A673 (cell line): Measurements from ENCODE around the gene LRRC4C.

ENCODE experiments used
- EZH2 ChIP-seq: fragments of 200-600 bp; sonication (generic); IDR thresholded peaks from 2 replicates; pipeline ENCODE4 v1.6.1; 2017; ENCODE audit warnings: borderline replicate concordance, low read depth, mild to moderate bottlenecking, mixed read lengths, antibody characterized with exemption, low read length; ENCODE audit not compliant: poor library complexity, severe bottlenecking
- TF ChIP-seq, protein P1 (sequence below): fragments of 300-800, 200-600 bp; sonication (generic); conservative IDR thresholded peaks from 2 replicates; pipeline ENCODE4 v1.5.1; 2017; ENCODE audit warnings: low read depth, mild to moderate bottlenecking, antibody characterized with exemption, low read length, moderate library complexity, mixed read lengths

DNA sequence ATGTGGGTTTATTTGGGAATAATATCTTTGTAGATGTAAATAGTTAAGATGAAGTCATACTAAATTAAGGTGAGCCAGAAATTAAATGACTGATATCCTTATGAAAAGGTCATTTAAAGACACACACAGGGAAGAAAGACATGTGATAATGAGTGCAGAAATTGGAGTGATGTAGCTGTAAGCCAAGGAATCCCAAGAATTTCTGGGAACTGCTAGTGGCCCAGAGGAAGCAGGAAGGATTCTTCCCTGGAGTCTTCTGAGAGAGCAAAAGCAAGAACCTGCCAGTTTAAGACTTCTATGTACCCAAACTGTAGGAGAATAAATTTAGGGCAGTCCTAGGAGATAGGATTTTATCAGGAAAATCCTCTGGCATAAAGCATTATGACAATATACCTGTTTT lies 66.9 kb downstream of the LRRC4C start:
- TF ChIP-seq, protein P1, sequence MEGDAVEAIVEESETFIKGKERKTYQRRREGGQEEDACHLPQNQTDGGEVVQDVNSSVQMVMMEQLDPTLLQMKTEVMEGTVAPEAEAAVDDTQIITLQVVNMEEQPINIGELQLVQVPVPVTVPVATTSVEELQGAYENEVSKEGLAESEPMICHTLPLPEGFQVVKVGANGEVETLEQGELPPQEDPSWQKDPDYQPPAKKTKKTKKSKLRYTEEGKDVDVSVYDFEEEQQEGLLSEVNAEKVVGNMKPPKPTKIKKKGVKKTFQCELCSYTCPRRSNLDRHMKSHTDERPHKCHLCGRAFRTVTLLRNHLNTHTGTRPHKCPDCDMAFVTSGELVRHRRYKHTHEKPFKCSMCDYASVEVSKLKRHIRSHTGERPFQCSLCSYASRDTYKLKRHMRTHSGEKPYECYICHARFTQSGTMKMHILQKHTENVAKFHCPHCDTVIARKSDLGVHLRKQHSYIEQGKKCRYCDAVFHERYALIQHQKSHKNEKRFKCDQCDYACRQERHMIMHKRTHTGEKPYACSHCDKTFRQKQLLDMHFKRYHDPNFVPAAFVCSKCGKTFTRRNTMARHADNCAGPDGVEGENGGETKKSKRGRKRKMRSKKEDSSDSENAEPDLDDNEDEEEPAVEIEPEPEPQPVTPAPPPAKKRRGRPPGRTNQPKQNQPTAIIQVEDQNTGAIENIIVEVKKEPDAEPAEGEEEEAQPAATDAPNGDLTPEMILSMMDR: no peak
- TF ChIP-seq EZH2: no peak
